GM23248 (cell line): ENCODE results near the gene SMCHD1.

ENCODE experiments used
- EZH2 ChIP-seq: fragments of 200-600 bp; sonication (generic); IDR thresholded peaks from 2 replicates; pipeline ENCODE4 v1.6.1; 2018; ENCODE audit warnings: antibody characterized with exemption, mild to moderate bottlenecking; ENCODE audit not compliant: insufficient read depth, poor library complexity, severe bottlenecking
- EZH2phosphoT487 ChIP-seq: fragments of 200-600 bp; sonication (generic); IDR thresholded peaks from 2 replicates; pipeline ENCODE4 v1.6.1; 2018; ENCODE audit warnings: antibody characterized with exemption, moderate library complexity, mild to moderate bottlenecking, low read depth; ENCODE audit not compliant: insufficient read depth

- TF ChIP-seq EZH2phosphoT487, result no peak
- no peak for TF ChIP-seq EZH2
These were observed 45.0 kb upstream of the SMCHD1 start for GRCh38 chr18:2610549-2610948.
